HG03432 (cell line): ENCODE measurements around the gene ANKRD12.
"Not testable (repeated sequence)": the region's sequence is repeated elsewhere in the genome, so short reads cannot be mapped to it uniquely, and the experiment has no call there.

Source experiments
- ATAC-seq: cut with Tn5 transposase; IDR thresholded peaks from one replicate; pipeline ENCODE4 v1.9.1; 2021; ENCODE audit warnings: mild to moderate bottlenecking, moderate library complexity; ENCODE audit not compliant: unreplicated experiment

The ANKRD12 gene

GRCh38 chr18:9139400-9140039, 2.9 kb downstream of the ANKRD12 start:
- no peak for ATAC-seq

DNA sequence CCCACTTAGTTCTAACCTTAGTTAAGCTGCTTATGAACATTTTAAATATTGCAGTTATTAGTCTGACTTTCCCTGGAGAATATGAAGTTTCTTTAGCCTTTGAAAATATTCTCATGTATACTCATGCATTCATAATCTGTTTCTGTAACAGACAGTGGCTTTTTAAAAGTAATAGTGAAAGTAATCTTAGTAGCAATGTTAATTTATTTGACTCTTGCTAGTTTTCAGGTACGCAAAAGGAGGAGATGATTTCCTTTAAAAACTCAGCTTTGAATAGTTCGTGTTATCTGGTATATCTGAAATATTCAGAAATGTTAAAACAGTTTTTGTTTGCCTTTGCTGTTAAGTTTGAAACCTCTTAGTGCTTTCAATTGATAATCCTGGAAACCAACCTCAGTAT, 3.8 kb downstream of the ANKRD12 start:
- no peak for ATAC-seq

DNA sequence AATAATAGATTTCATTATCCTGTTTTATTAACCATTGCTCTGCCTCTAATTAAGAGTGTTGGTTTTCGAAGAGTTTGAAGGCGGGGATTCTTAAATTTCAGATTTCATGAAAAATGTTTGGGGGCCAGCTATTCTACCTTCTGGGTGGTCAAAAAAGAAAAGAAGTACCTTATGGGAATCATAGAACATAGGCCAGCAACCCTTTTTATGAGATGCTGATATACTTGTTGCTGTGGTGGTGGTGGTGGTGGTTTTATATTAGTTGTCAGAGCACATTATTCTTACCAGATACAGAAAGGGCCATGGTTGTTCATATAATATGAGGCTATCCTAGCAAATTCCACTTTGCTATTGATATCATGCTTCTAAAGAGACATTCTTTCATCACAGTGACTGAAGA, 4.4 kb downstream of the ANKRD12 start:
- no peak for ATAC-seq

DNA sequence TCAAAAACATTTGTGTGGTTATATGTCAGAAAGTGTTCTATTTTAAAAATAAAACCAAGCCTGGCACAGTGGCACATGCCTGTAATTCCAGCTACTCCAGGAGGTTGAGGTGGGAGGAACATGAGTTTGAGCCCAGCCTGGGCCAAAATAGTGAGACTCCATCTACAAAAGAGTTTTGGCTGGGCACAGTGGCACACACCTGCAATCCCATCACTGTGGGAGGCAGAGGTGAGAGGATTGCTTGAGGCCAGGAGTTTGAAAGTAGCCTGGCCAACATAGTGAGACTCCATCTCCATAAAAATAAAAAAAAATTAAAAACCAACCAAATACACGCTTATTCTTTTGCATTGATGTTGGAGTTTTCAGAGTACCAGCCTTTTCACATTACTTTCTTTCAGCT, 9.6 kb downstream of the ANKRD12 start:
- ATAC-seq: no peak

GRCh38 chr18:9147440-9148202, 11.0 kb downstream of the ANKRD12 start:
- peak; percentile 51 for ATAC-seq

GRCh38 chr18:9148203-9148552, 11.6 kb downstream of the ANKRD12 start:
- no peak for ATAC-seq

- no peak for ATAC-seq
Measured at GRCh38 chr18:9150121-9150520, 13.5 kb downstream of the ANKRD12 start.

DNA sequence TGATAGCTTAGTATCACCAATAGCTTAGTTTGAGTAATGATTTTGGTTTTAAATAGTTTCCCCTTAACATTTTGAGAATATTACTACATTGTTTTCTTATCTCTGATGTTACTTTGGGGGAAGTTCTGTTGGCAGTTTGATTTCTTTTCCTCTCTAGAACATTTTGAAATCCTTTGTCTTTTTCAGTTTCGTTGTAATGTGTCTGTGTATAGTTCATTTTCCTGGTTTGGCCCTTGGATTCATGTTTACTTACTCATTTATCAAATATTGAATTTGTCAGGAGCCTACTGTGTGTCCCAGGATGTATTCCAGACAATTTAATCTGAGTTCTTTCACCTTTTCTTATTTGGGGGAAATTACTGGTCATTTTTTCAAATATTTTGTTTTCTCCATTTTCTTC, 16.7 kb downstream of the ANKRD12 start:
- ATAC-seq: no peak

DNA sequence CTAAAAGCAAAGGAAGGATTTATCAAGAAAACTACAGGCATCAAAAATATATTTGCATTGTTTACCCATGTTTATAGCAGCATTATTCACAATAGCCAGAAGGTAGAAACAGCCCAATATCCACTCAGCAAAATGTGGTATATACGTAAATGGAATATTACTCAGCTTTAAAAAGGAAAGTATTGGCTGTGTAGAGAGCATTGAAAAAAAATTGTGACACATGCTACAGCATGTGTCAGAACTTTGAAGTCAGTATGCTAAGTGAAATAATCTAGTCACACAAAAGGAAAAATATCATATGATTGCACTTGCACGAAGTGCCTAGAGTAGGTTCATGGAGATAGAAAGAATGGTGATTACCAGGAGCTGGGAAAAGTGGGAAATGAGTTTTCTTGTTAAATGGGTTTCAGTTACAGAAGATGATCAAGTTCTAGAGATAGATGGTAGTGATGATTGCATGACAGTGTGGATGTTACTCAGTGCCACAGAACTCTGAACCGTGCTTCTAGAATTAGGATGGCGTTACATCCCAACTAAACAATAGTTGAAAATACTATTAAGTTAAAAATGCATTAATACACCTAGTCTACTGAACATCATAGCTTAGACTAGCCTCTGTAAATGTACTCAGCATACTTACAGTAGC, 20.1 kb downstream of the ANKRD12 start:
- ATAC-seq: no peak

DNA sequence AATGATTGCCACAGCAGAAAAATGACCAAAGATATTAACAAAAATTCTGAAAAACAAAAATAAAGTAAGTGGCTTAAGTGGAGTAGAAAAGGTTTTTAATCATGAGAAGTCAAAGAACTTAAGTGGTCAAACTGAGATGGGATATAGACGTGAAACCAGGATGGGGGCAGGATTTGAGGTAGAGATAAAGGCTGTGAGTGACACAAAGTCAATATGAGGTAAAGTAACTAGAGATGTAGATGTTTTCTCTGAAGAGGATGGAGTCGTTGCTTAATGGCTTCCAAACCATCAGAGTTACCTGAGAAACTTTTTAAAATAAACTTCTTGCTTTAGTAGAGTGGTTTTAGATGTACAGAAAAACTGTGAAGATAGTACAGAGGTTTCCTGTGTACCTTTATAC, 21.2 kb downstream of the ANKRD12 start:
- no peak for ATAC-seq

GRCh38 chr18:9160014-9160413, 23.4 kb downstream of the ANKRD12 start:
- ATAC-seq: no peak

DNA sequence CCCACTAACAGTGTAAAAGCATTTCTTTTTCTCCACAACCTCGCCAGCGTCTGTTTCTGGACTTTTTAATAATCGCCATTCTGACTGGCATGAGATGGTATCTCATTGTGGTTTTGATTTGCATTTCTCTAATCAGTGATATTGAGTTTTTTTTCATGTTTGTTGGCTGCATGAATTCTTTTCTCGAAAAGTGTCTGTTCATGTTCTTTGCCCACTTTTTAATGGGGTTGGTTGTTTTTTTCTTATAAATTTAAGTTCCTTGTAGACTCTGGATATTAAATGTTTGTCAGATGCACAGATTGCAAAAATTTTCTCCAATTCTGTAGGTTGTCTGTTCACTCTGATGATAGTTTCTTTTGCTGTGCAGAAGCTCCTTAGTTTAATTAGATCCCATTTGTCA, 26.1 kb downstream of the ANKRD12 start:
- ATAC-seq: not testable (repeated sequence)

DNA sequence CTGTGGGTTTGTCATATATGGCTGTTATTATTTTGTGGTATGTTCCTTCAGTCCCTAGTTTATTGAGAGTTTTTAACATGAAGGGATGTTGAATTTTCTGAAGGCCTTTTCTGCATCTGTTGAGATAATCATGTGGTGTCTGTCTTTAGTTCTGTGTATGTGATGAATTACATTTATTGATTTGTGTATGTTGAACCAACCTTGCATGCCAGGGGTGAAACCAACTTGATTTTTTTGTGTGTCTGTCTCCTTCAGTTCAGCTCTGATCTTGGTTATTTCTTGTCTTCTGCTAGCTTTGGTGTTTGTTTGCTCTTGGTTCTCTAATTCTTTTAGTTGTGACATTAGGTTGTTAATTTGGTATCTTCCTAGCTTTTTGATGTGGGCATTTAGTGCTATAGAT, 27.6 kb downstream of the ANKRD12 start:
- ATAC-seq: not testable (repeated sequence)

- not testable (repeated sequence) for ATAC-seq
Measured at GRCh38 chr18:9165883-9166282, 29.3 kb downstream of the ANKRD12 start.

GRCh38 chr18:9169515-9169914, 32.9 kb downstream of the ANKRD12 start:
- not testable (repeated sequence) for ATAC-seq

GRCh38 chr18:9171919-9172318, 35.3 kb downstream of the ANKRD12 start:
- ATAC-seq: not testable (repeated sequence)

DNA sequence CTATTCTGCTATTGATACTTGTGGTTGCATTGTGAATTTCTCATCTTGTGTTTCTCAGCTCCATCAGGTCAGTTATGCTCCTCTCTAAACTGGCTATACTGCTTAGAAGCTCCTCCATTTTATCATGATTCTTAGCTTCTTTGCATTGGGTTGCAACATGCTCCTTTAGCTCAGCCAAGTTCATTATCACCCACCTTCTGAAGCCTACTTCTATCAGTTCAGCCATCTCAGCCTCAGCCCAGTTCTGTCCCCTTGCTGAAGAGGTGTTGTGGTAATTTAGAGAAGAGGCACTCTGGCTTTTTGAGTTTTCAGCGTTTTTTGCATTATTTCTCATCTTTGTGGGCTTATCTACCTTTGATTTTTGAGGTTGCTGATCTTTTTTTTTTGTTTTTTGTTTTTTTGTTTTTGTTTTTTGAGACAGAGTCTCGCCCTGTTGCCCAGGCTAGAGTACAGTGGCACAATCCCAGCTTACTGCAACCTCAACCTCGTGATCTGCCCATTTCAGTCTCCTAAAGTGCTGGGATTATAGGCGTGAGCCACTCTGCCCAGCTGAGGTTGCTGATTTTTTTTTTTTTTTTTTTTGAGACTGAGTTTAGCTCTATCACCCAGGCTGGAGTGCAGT, 36.0 kb downstream of the ANKRD12 start:
- no peak for ATAC-seq

- peak; percentile 42 for ATAC-seq
Measured at GRCh38 chr18:9173770-9174233, 37.2 kb downstream of the ANKRD12 start.

DNA sequence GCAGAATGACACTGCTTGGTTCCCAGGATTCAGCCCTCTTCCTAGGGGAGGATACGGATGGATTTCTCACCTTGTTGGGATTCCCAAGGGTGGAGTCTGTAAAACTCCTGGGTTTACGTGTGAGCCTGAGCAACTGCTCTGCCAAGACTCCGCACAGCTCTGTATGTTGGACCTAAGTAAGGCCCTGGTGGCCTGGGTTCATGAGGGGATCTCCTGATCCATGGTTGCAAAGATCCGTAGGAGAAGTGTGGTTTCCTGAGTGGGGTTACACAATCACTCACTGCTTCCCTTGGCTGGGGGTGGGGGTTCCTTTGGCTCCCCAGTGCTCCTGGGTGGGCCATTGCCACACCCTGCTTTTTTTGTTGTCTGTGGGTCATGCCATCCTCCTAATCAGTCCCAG, 37.7 kb downstream of the ANKRD12 start:
- no peak for ATAC-seq

- ATAC-seq: no peak
Measured at GRCh38 chr18:9175115-9175514, 38.5 kb downstream of the ANKRD12 start.

DNA sequence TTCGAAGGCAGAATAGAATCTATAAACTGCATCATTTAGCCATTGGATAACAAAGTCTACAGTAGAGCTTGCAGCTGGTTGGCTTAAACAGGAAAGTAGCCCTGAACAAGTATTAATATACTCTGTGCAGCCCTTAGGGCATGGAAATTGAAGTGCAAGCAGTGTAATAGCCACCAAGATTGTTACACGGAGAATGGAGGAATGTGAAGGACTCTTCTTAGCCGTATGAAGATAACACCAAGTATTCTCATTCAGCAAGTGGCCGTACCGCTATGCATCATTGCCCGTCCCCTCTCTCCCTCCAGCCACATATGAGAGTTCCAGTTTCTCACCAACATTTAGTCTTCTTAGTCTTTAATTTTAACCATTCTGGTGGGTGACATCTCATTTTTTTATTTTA, 40.5 kb downstream of the ANKRD12 start:
- no peak for ATAC-seq

- ATAC-seq: no peak
Measured at GRCh38 chr18:9177466-9177865, 40.9 kb downstream of the ANKRD12 start.
